NCI-H1694 (cell line): ENCODE measurements around the gene LDAH.
"Not testable (repeated sequence)": the region's sequence is repeated elsewhere in the genome, so short reads cannot be mapped to it uniquely, and the experiment has no call there.

Experiments
- DNase-seq: peaks from one replicate; lab custom pipeline; 2025; lab: John Stamatoyannopoulos, UW

Gene LDAH

GRCh38 chr2:20723543-20723942, 99.4 kb downstream of the LDAH start:
- no peak for DNase-seq

GRCh38 chr2:20722592-20723240, 100.2 kb downstream of the LDAH start:
- no peak for DNase-seq

- DNase-seq: no peak
These were observed 105.3 kb downstream of the LDAH start for GRCh38 chr2:20717641-20718040.

- not testable (repeated sequence) for DNase-seq
These were observed 106.7 kb downstream of the LDAH start for GRCh38 chr2:20716164-20716563.

GRCh38 chr2:20714412-20714811, 108.5 kb downstream of the LDAH start:
- DNase-seq: not testable (repeated sequence)

- not testable (repeated sequence) for DNase-seq
These were observed 109.3 kb downstream of the LDAH start for GRCh38 chr2:20713585-20713984.

GRCh38 chr2:20711641-20712040, 111.3 kb downstream of the LDAH start:
- not testable (repeated sequence) for DNase-seq

- no peak for DNase-seq
These were observed 115.3 kb downstream of the LDAH start for GRCh38 chr2:20707601-20708000.

GRCh38 chr2:20706786-20707185, 116.1 kb downstream of the LDAH start:
- no peak for DNase-seq

- DNase-seq: no peak
These were observed 116.7 kb downstream of the LDAH start for GRCh38 chr2:20706217-20706616.

- no peak for DNase-seq
These were observed 118.0 kb downstream of the LDAH start for GRCh38 chr2:20704886-20705285.

- no peak for DNase-seq
These were observed 120.3 kb downstream of the LDAH start for GRCh38 chr2:20702563-20702962.

GRCh38 chr2:20698916-20699613, 123.8 kb downstream of the LDAH start:
- no peak for DNase-seq

- no peak for DNase-seq
These were observed 125.5 kb downstream of the LDAH start for GRCh38 chr2:20697322-20697934.

GRCh38 chr2:20696366-20696765, 126.5 kb downstream of the LDAH start:
- no peak for DNase-seq

GRCh38 chr2:20693317-20693716, 129.6 kb downstream of the LDAH start:
- no peak for DNase-seq

- DNase-seq: no peak
These were observed 130.8 kb downstream of the LDAH start for GRCh38 chr2:20692081-20692480.

GRCh38 chr2:20691076-20691734, 131.7 kb downstream of the LDAH start:
- DNase-seq: no peak

GRCh38 chr2:20689428-20690264, 133.3 kb downstream of the LDAH start:
- DNase-seq: no peak

GRCh38 chr2:20687260-20687832, 135.6 kb downstream of the LDAH start:
- DNase-seq: no peak

- no peak for DNase-seq
These were observed 138.3 kb downstream of the LDAH start for GRCh38 chr2:20684581-20685063.
